HG03060 (cell line): ENCODE measurements around the gene CDX4.
"Not testable (repeated sequence)": the region's sequence is repeated elsewhere in the genome, so short reads cannot be mapped to it uniquely, and the experiment has no call there.

Experiments
- ATAC-seq: cut with Tn5 transposase; IDR thresholded peaks from one replicate; pipeline ENCODE4 v1.9.1; 2021; ENCODE audit warnings: low read depth, moderate number of reproducible peaks; ENCODE audit not compliant: unreplicated experiment

CDX4 gene

GRCh38 chrX:73446831-73447230 lies at the start of gene CDX4:
TSS of gene CDX4 (plus strand) at chrX:73447053. CDS start at chrX:73447254, 201 bp downstream.
- no peak for ATAC-seq

DNA sequence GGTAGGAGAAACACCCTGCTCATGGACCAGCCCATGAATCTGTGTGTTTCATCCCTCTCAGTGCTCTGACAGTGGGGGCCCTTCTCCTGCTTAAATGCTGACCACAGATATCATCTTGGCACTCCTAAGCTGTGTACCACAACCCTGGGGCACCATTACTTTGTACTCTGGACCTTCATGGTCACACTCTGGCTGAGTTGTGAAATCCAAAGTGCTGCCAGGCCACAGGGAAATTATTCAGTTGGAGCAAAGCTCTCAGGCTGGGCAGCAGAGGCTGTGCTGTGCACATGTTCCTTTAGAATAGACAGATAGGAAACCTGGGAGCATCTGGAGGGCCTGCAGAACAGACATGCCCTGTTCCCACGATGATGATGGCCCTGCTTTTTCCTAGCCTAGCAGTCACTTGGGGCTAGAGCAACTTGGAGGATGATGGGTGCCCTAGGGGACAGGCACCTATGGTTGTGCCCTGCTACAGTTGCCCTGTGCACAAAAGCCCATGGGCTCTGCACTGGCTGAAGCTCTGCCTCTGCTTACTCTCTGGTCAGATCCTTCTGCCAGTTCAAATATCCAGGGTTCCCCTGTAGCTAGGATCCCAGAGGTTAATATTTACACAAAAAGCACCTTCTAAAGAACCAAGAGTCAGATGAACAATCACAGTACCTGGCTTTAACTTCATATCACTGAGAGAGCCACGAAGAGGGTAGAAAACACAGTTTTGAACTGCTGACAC lies 48.5 kb upstream of the CDX4 start:
- no peak for ATAC-seq

- ATAC-seq = no peak
Measured at GRCh38 chrX:73400136-73400748, 46.6 kb upstream of the CDX4 start.

DNA sequence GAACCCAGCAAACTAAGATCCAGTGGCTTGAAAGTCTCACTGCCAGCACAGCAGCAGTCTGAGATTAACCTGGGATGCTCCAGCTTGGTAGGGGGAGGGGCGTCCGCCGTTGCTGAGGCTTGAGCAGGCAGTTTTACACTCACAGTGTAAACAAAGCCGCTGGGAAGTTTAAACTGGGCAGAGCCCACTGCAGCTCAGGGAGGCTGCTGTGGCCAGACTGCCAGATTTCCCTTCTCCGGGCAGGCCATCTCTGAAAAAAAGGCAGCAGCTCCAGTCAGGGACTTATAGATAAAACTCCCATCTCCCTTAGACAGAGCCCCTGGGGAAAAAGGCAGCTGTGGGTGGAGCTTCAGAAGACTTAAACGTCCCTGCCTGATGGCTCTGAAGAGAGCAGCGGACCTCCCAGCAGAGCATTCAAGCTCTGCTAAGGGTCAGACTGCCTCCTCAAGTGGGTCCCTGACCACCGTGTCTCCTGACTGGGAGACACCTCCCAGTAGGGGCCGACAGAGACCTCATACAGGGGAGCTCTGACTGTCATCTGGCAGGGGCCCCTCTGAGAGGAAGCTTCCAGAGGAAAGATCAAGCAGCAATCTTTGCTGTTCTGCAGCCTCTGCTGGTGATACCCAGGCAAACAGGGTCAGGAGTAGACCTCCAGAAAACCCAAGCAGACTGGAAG lies 45.1 kb upstream of the CDX4 start:
- ATAC-seq = no peak

DNA sequence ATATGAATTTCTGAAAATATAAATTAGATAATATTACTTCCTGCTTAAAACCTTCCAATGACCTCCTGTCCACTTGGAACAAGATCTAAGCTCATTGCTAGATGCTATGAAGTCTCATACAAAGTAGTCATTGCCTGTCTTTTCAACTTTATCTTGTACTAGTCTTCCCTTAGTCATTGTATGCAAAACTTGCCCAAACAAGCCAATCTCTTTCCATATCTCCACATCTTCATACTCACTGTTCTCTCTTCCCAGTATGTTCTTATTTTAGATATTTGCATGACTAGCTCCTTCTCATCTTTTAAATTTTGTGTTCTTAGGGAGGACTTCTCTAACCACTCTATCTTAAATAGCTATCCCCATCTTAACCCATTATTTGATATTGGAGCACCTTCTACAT lies 33.9 kb upstream of the CDX4 start:
- ATAC-seq = no peak

GRCh38 chrX:73447311-73447794 lies 500 bp downstream of the CDX4 start:
- ATAC-seq = no peak

- no peak for ATAC-seq
Measured at GRCh38 chrX:73448379-73448778, 1.5 kb downstream of the CDX4 start.

- ATAC-seq = no peak
Measured at GRCh38 chrX:73455171-73455570, 8.3 kb downstream of the CDX4 start.

DNA sequence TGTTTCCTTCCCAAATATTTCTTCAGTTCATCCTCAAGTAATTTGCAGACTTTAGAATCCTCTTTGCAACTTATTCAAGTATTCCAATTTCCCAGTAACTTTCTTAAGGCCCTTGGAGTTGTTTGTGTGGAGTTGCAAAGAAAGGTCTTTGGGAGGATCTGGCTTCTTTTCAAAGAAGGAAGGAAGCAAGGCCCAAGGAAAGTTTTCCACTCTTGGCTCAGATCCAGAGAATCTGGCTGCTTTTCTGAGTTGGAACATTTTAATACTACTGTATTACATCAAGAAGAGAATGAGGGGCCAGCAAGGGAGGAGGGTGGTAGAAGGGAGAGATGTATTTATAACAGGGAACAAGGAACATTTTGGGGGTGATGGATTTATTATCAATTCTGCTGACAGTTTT lies 10.5 kb downstream of the CDX4 start:
- no peak for ATAC-seq

GRCh38 chrX:73468376-73468775 lies 21.5 kb downstream of the CDX4 start:
- ATAC-seq = no peak

DNA sequence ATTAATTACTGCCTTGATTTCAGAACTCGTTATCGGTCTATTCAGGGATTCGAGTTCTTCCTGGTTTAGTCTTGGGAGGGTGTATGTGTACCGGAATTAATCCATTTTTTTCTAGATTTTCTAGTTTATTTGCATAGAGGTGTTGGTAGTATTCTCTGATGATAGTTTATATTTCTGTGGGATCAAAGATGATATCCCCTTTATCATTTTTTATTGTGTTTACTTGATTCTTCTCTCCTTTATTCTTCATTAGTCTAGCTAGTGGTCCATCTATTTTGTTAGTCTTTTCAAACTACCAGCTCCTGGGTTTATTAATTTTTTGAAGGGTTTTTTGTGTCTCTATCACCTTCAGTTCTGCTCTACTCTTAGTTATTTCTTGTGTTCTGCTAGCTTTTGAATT lies 32.1 kb downstream of the CDX4 start:
- no peak for ATAC-seq

DNA sequence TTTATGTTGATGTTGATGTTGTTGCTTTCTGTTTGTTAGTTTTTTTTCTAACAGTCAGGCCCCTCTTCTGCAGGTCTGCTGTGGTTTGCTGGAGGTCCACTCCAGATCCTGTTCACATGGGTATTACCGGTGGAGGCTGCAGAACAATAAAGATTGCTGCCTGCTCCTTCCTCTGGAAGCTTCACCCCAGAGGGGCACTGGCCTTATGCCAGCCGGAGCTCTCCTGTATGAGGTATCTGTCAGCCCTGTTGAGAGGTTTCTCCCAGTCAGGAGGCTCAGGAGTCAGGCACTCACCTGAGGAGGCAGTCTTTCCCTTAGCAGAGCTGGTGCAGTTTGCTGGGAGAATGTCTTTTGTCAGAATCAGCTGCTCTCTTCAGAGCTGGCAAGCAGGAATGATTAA lies 34.7 kb downstream of the CDX4 start:
- ATAC-seq = no peak

DNA sequence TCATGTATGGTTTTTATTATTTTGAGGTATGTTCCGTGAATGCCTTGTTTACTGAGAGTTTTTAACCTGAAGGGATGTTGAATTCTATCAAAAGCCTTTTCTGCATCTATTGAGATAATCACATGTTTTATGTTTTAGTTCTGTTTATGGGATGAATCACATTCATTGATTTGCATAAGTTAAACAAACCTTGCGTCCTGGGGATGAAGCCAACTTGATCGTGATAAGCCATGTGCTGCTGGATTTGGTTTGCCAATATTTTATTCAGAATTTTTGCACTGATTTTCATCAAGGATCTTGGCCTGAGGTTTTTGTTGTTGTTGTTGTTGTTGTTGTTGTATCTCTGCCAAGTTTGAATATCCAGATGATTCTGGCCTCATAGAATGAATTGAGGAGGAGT lies 43.8 kb downstream of the CDX4 start:
- ATAC-seq = no peak

- ATAC-seq = not testable (repeated sequence)
Measured at GRCh38 chrX:73492178-73492577, 45.3 kb downstream of the CDX4 start.
